AG09319 (cell line): ENCODE data around the gene LRRTM4.

ENCODE experiments used
- DNase-seq: peaks from one replicate; pipeline ENCODE4 v3.0.0-alpha.2; 2010; ENCODE audit warnings: low read depth; ENCODE audit errors: extremely low read depth
- CTCF ChIP-seq: IDR thresholded peaks from 2 replicates; pipeline ENCODE4 v1.5.1; 2011; ENCODE audit warnings: low read depth, mild to moderate bottlenecking, inconsistent platforms, low read length, moderate library complexity

The LRRTM4 gene

GRCh38 chr2:77296791-77297190 lies 225.4 kb downstream of the LRRTM4 start:
- no peak for TF ChIP-seq CTCF
- DNase-seq: no peak

DNA sequence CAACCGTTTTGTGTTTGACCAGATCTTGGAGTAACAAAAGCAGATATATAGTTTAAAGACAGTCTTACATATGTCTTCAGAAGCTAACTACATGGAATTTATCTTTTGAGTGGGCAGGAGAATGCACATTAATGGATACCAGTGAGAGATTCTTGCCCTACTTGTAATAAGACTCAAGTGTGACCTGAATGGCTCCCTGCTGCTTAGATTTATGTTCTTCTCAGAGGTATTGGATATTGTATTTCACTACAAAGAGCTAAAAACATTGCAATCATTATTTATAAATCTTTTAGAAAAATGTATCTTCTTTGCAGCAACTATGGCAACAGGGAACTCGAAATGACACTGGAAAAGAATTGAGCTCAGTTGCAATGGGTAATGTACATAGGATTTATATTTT lies 227.7 kb downstream of the LRRTM4 start:
- no peak for DNase-seq
- TF ChIP-seq CTCF: no peak

DNA sequence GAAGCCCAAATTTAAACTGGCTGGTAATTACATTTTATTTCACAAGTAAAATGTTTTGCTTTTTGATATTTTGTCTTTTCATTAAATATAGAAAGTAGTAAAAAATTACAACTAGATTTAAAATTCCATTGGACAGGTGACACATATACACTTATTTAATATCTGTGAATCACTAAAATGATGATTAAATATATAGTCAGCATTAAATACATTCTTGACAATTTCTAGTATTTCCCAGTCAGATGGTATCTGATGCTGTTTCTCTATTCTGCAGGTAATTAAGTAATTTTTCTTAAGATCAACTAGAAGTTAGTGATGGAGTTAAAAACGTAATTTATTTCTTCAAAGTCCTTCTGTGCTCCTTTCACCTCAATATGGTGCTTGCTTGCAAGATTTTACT lies 237.8 kb downstream of the LRRTM4 start:
- no peak for DNase-seq
- TF ChIP-seq CTCF: no peak

DNA sequence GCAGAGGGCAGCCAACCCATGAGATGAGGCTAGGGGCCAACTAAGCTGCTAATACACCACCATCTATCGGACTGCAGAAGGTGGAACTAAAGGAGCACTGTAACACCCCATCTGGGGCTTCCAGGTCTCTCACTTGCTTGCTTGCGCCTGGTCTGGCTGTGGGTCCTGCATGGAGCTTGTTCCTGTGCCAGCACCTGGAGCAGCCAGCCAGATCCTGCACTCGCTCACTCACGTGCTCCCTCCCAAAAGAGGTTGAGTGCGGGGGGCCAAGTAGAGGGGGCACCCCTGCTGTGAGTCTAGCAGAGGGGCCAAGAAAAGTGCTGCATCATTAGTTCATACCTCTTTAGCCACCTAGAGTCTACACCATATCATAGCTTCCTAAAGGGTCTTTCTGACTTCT lies 250.9 kb downstream of the LRRTM4 start:
- no peak for DNase-seq
- TF ChIP-seq CTCF: no peak

- no peak for TF ChIP-seq CTCF
- DNase-seq: no peak
These were observed 251.7 kb downstream of the LRRTM4 start for GRCh38 chr2:77270433-77270832.

DNA sequence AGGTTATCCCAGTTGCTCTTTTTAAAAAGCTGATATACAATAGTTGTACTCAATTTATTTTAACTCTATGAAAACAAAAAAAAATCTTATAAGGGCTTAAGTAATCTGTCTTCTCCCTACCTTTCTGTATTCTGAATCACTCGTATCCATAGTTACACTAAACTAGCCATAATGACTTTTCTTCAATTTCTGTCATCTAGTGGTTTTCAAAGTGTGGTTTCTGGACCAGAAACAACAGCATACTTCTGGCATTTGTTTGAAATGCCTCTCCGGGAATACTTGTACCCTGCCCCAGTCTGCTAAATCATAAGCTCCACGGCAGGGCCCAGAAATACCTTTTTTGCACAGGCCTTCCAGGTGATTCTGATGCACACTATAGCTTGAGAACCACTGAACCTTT lies 253.6 kb downstream of the LRRTM4 start:
- DNase-seq: no peak
- no peak for TF ChIP-seq CTCF

DNA sequence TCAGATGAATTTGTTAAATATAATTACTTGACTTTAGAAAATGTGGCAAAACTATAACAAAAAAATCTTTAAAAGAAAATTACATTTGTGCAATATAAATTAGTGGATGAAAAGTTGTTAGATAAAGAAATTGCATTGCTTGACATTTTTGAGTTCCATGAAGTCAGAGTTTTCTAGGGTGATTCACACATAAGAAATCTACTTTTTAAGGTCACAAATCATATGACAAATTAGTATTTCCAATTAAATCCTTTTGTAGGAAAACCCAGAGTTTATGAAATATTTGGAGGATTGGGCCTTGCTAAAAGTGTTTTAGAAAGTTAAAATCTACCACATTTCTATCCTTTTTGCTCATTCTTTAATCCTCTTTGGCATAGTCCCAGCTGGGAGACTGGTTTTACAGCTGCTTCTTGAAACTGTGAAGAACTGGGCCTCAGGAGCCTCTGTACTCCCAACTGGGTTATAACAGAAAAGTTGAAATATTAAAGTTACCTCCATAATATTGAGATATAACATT lies 289.2 kb downstream of the LRRTM4 start:
- no peak for DNase-seq
- no peak for TF ChIP-seq CTCF
